HG03558 (cell line): ENCODE results near the gene NKX2-3.

Source experiments
- ATAC-seq: cut with Tn5 transposase; IDR thresholded peaks from one replicate; pipeline ENCODE4 v1.9.1; 2021; ENCODE audit warnings: moderate number of reproducible peaks; ENCODE audit not compliant: unreplicated experiment; ENCODE audit errors: extremely low read depth

The NKX2-3 gene

DNA sequence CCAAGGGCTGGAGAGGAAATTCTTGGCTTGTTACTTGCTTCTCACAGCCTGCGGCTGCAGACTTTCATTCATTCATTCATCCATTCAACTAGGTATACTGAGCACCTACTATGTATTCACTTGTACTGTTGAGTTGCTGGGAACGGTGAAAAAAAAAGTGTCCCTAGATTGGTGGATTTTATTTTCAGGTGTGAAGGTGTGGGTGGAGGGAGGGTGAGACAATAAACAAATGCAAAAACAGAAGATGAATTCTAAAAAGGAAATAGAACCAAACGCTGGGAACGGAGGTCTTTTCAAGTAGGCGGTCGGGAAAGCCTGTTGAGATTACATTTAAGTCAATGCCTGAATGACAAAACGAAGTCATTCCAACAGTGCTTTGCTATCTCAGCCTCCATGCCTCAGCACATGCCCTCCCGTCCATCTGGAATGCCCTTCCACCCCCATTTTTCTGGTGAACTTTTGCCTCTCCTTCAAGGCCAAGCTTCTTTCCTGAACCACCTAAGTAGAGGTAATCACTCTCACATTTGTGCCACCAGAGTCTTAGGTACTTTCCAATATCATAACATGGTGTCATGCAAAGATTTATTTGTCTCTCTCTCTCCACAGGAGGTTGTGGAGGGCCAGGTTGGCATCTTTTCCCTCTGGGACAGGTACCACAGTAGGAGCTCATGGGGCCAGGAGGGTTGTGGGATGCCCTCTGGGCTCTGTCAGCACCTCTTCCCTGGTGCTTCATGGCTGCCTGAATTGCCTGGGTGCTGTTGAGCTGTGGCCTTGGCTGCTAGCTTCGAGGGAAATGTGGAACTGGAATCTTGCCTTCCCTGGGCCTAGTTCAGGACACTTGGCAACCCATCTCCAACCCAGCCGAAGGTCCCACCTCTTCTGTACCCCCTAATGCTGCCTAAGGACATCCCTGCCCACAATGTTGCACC, 5.5 kb downstream of the NKX2-3 start:
- no peak for ATAC-seq

DNA sequence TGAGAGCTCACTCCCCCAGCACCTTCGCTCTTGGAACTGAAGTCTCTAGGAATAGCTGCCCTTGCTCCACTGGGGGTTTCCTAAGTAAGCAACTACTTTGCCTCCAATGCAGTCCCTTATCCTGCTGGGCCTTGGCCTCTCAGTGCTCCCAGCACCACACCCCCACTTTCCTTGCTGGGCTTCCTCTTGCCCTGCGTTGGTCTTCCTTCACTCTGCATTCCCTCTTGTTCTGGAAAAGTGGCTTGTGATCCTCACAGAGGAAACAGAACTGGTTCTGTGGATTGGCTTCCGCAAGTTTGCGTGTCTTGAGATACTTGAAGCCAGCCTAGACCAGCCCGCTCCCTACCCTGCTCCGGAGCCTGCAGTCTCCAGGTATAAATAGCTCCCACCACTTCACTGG, 6.4 kb downstream of the NKX2-3 start:
- ATAC-seq: no peak

DNA sequence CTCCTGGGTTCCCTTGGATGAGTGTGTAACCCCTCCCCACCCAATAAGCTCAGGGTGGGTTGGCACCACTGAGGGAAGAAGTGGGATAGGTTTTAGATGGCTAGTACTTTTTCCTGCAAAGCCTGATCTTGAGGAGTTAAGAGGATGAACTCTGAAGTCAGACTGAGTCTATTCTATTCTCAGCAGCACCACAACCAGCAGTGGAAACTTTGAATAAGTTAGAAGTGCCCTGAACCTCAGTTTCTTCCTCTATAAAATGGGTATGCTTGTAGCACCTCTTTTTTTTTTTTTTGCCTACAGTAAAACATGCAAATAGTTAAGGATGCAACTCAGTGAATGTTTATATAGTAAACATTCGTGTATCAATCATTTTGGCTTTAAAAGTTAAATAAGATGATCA, 7.1 kb downstream of the NKX2-3 start:
- no peak for ATAC-seq

DNA sequence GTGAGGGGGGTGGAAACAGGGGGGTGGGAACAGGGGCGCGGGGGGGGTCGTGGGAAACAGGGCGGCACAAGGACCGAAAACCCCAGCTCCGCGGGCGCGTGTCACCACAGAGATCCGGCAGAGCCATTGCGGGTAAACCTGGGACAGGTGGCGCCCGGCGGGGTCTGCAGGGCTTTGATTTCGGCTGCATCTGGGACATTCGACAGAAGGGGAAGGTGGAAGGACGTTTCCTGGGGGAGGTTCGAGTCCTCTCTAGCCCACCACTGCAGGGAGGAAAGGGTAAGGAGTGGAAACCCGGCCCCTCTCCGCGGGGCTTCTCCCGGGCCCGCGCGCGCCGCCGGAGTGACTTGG, 7.5 kb downstream of the NKX2-3 start:
- ATAC-seq: no peak

DNA sequence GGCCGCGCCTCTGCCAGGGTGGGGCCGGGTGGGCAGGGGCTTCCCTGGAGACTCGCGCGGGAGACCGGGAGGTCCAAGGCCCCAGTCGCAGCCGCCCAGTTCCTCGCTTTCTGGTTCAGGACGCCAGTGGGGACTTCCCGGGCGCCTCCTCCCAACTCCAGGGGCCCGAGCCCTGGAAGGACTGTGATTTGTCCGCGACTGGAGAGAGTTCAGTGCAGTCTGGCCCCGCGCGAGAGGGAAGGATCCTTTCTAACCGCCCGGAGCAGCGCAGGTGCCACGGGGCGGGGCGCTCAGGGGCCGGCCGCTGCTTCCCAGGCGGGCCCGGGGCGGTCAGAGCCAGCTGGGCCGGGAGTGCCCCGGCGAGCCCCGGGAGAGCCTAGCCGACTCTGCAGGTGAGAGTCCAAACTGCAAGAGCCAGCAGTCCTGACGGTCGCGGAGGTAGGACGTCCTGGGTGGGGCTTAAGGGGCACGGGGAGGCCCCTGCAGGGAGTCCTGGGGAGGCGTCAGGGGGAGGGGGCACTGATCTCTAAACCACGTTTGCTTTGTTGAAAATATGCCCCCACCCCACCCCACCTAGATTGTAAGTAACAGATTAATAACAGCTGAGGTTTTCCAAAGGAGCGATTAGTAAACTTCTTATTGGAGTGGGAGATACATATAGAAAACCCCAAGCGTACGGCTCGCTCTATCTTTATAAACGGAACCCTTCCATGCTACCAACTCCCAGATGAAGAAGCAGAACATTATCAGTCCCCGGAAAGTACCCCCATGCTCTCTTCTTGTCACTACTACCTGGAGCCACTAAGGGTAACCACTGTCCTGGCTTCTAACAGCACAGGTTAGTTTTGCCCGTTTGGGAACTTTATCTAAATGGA, 8.2 kb downstream of the NKX2-3 start:
- no peak for ATAC-seq

DNA sequence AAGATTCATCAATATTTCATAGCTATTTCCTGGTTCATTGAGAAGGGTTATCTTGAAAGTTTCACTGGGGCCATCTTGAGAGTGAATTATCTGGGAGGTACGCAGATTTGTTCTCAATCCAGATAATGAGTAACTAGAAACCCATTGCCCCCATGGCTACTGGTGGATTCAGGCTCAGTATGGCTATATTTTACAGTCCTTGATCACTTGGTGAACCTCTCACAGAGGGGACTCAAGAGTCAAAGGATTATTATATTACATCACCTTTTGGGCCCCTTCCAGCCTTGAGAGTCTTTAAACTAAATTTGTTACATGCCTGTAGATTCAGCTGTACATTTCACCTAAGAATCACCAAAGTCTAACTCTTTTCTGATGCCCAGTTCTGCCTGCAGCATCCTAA, 11.6 kb downstream of the NKX2-3 start:
- ATAC-seq: no peak

DNA sequence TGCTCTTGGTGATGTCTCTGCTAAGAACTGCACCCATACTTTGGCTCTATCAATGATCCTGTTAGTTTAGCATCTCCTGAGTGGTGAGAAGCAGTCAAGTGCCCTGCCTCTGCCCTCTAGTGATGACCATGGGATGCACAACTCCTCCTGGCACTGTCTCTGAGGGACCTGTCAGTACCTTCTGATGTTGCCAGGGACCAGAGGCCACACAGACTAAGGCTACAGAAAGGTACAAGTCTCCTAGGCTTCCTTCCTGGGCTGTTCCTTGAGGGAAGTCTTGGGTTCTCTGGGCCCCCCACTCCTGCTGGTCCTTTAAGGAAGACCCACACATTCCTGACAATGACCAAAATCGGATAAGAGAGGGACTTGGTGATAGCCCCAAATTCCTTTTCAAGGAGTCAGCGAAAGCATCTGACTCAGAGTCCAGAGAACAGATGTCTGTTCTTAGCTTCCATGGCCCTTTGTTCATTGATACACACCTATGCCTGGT, 15.3 kb downstream of the NKX2-3 start:
- ATAC-seq: no peak

DNA sequence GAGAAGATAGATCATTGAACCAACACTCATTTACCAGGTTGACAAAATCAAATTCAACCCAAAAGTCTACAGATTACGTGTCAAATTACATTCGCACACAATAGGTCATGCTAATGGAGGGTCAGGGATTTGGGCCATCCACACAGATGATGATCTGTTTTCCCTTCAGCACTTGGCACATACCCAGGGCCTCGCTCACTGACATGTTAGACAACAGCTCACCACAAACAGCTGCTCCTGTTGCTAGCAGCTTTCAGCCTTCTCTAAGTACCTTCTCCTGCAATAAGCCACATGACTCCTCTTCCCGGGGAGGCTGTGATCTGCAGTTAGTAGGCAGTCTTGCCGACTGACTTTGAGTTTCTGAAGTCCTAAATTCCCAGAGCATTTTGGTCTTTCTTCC, 18.4 kb downstream of the NKX2-3 start:
- no peak for ATAC-seq

DNA sequence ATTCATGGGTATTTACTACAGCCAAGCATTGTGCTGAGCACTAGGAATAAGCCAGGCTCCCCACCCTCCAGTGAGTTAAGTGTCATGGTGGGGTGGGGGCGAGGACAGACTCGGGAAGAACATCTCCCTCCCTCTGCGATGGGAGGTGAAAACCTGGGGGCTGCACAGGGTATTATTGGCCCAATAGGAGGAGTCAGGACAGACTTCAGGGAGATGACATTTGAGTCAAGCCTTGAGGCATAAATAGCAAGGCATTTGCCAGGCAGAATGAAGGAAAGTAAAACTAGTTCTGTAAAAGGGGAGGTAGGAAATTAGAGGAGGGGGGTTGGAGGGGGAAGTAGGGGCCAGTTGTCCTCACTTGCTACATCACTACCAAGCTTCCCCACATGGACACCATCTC, 18.9 kb downstream of the NKX2-3 start:
- no peak for ATAC-seq

DNA sequence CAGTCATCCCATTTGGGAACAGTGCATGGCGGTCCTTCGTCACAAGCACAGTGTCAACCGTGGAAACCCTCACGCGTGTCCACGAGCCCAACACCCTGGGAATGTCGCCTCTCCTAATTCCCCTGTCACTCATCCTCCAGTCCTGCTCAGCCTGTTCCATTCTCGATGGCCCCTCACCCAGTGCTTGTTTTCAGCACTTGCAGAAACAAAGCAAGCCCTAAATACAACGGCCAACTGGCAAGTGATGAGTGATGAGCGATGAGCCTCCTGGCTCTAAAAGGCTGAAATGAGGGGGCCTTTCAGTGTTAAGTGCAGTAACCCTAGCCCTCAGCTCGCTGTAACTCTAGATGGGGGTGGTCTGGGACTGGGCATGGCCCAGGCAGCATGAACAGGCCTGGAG, 22.6 kb downstream of the NKX2-3 start:
- no peak for ATAC-seq

DNA sequence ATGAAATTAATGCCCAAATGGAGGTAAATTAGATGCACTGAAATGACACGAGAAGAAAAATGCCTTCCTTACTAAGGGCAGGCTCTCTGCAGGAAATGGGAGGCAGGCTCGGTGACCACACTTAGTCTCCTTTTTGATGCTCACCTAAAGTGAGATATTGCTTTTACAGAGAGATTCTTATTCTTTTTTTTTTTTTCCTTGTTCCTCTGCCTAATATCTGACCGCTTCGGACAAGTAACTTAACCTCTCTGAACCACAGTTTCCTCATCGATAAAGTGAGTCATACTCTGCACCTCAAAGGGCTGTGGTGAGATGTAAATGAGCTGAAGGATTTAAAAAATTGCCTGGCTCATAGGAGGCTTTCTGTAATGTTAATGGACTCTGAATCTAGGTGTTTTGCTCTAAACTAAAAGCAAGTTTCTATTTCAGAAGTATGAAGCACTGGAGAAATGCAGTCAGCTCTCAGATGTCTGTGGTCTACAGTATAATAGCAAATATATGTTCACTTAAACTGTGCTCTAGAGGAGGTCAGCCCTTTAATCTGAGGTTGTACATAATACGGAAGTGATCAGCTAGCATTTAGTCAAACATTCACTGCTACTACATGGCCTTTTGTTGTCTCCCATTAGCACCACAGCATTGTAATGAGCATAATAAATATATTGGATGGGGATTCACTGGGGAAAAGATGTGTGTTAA, 23.2 kb downstream of the NKX2-3 start:
- peak; percentile 81 for ATAC-seq

DNA sequence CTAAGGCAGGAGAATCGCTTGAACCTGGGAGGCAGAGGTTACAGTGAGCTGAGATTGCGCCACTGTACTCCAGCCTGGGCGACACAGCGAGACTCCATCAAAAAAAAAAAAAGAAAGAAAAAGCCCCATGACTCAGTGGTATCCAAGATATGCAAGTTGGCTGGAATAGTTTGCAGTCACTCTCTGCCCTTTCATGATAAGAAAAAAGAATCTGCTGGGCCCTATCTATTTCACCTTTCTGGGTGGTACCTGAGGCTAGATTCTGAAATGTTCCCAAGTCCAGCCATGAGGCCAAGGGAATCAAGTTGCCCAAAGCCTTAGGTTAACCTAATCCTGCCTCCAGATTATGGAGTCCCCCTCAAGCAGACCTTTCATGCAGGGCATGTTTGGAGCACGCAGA, 24.3 kb downstream of the NKX2-3 start:
- no peak for ATAC-seq

DNA sequence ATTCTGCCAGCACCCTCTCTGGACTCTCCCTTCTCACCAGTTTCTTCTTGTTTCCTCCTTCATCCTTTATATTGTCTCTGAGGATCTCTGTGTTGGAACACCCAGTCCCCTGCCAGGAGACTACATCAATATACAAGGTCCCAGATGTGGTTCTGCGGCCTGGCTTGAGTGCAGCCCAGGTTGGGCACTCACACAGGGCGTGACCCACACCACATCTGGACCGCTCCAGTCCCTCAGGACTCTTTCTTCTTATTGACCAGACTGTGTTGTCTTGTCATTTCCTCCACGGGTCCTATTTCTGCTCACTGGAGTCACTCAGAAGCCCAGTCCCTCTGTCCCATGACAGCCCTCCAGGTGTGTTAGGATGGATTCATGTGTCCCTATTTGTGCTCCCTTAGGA, 26.0 kb downstream of the NKX2-3 start:
- ATAC-seq: no peak

DNA sequence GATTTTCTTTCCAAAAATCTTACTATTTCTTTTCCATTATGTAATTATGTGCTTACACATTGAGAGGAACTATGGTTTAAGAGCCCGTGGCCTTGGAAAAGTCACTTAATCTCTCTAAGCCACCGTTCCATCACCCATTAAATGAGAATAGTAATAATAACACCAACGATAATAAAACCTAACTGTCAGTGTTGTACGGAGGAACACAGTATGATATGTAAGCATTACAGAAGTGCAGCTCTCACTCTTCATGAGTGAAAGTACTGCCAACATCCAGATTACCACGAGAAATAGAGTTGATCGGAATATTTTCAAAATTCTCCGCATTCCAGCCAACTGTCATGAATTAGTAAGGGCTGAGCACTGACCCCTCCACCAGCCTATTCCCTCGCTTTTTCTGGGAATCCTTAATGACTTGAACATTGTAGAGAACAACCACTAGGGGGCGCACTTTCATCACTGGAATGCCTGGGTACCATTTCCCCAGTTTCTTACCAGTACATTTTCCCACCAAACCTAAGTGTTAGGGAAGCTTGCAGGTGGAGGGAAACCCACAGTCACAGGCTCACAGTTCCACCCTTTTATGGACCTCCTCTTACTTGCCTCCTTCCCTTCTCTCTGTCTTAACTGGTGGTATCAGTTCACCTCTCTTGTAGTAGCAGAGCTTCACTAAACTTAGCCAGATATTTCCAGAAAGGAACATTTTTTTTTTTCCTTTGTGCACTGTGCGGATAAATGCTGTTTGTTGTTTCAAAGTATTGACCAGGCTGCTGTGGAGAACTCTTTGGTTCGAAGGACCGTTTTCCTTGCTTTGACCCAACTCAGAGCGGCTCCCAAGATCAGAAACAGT, 27.8 kb downstream of the NKX2-3 start:
- no peak for ATAC-seq

DNA sequence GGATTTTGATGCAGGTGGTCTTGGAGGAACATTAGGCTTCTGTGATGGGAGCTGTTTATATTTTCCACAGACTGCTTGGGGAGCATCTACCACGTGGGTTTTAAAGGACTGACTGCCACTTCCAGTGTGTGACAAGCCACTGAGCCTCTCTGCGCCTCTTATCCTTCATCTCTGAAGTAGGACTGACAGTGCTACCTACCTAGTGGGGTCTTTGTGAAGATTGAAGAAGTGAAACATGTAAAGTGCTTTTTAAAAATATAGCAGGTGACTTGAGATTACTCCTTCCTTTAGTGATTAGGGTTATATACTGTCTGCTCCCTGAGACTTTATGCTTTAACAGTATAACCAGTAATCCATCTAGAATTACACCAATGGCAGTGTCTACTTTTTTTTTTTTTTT, 29.9 kb downstream of the NKX2-3 start:
- no peak for ATAC-seq

DNA sequence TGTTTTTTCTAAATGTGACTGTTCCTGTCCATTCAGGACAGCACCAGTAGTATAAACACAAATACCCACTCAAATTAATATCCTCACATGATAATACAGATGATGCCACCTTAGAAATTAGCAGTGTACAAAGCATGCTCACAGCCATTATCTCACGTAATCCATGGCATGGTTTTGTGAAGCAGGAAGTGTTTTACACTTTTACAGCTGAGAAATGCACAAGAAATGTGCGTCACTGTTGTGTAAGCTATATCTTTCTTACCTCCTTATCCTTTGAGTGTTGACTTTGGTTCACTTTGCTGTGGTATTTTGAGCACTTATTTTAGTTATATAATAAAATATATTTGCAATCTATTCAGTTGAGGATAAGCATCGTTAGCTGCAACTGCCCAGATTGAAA, 31.6 kb downstream of the NKX2-3 start:
- ATAC-seq: no peak

DNA sequence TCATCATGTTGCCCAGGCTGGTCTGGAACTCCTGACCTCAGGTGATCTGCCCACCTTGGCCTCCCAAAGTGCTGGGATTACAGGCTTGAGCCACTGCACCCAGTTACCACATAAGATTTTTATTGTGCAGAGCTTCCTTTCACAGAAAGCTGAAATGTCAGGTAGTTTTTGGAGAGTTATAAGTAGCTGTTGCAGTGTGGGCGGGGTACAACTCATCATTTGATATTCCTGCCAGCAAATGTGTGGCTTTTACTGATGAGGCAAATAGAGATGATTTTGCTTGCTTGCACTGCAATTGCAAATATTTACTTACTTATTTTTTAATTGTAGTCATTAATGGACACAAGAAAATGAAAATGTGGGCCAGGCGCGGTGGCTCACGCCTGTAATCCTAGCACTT, 32.4 kb downstream of the NKX2-3 start:
- no peak for ATAC-seq

DNA sequence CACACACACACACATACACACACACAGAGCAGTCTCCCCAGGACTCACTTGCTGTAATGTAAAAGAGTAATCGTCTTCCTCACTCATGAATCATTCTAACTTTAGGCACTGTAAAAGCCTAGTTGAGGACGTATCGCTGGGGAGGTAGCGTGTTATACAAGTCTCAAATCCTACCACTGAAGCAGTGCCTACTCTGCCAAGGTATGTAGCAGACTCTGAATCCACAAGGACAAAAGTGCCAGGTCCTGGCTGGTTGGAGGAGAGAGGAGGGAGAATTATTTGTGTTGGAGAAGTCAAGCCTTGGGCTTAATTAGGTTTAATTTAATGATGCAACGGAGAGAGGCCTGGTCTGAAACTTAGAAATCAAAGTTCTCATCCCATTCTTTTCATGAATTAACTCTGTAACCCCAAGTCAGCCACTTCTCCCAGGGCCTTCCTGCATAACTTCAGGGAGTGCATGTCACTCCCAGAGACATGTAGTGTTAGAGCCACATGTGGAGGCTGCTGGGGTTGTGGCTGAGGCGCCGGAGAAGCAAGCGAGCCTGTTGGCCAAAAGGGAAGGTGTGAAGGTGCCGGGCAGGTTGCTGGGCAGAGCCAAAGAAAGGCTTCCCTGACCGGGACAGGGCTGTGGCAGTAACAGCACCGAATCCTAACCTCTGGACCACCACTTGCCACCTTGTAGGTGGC, 36.7 kb downstream of the NKX2-3 start:
- ATAC-seq: no peak

DNA sequence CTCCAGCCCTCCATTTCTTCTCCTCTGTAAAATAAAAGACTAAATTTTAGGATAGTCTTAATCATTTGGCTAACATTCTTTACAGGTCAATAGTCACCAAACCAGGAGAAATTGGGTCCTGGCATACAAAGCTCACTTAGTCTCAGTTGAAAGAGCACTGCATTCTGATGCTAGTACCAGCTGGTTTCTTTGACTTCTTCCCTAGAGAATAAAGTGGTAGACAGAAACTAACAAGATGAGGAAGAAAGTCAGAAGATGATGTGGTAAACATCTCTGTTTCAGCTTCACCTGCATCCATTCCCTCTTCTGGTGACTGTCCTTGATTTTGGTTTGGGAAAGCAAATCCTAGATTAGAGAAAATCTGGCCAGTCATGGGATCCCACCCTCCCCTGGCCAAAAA, 37.2 kb downstream of the NKX2-3 start:
- ATAC-seq: no peak
